ENCODE data around the gene SCN7A. TPM values are rescaled to one million over a fixed set of nuclear protein-coding genes. Genes with fewer than 3 reads are reported as not detected.
"Not testable (repeated sequence)": the region's sequence is repeated elsewhere in the genome, so short reads cannot be mapped to it uniquely, and the experiment has no call there.

The SCN7A gene
- total and polyA plus RNA-seq, 4 donors = 6.1 to 178 (median 23.6) TPM

- H3K27ac ChIP-seq (ENCODE audit: low read depth in 1 of 2, low read length in 1 of 2) = no peak overlapping the region
- H3K9me3 ChIP-seq (ENCODE audit: control insufficient read depth in 4 of 4, insufficient read depth in 3 of 4, low read length in 3 of 4) = no peaks in the 10 kb centered on the region
- peaks cover 0 to 17% (median 0%) of the 10 kb centered on the region in 4 donors for H3K36me3 ChIP-seq (ENCODE audit: control insufficient read depth in 4 of 4, insufficient read depth in 4 of 4, low read length in 4 of 4)
- no peaks in the 10 kb centered on the region for H3K27me3 ChIP-seq (ENCODE audit: control insufficient read depth in 3 of 3, insufficient read depth in 3 of 3, low read length in 2 of 3)
- TF ChIP-seq, protein P1, sequence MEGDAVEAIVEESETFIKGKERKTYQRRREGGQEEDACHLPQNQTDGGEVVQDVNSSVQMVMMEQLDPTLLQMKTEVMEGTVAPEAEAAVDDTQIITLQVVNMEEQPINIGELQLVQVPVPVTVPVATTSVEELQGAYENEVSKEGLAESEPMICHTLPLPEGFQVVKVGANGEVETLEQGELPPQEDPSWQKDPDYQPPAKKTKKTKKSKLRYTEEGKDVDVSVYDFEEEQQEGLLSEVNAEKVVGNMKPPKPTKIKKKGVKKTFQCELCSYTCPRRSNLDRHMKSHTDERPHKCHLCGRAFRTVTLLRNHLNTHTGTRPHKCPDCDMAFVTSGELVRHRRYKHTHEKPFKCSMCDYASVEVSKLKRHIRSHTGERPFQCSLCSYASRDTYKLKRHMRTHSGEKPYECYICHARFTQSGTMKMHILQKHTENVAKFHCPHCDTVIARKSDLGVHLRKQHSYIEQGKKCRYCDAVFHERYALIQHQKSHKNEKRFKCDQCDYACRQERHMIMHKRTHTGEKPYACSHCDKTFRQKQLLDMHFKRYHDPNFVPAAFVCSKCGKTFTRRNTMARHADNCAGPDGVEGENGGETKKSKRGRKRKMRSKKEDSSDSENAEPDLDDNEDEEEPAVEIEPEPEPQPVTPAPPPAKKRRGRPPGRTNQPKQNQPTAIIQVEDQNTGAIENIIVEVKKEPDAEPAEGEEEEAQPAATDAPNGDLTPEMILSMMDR (IDR thresholded peaks at IDR 0.05; ENCODE audit: control extremely low read depth, extremely low read depth) = no peak
- H3K4me1 ChIP-seq (ENCODE audit: control insufficient read depth in 5 of 5, insufficient read depth in 5 of 5, low read length in 5 of 5) = peaks cover 0 to 13% (median 0%) of the 10 kb centered on the region in 5 donors
- no peak for ATAC-seq (ENCODE audit: insufficient read depth, low FRiP score)
- no peak for DNase-seq
- no peak overlapping the region for H3K4me3 ChIP-seq
- H3K9ac ChIP-seq (ENCODE audit: insufficient read depth in 1 of 2, low read length in 2 of 2) = no peak overlapping the region
- 81 to 88% methylated on average over 7 of the region's 7 CpGs for WGBS, 2 donors
Measured at GRCh38 chr2:166410828-166411472, 83.1 kb downstream of the SCN7A start.

- H3K27ac ChIP-seq (ENCODE audit: low read depth in 1 of 2, low read length in 1 of 2); H3K4me1 ChIP-seq (ENCODE audit: control insufficient read depth in 5 of 5, insufficient read depth in 5 of 5, low read length in 5 of 5); H3K27me3 ChIP-seq (ENCODE audit: control insufficient read depth in 3 of 3, insufficient read depth in 3 of 3, low read length in 2 of 3); DNase-seq; H3K9ac ChIP-seq (ENCODE audit: insufficient read depth in 1 of 2, low read length in 2 of 2); H3K9me3 ChIP-seq (ENCODE audit: control insufficient read depth in 4 of 4, insufficient read depth in 3 of 4, low read length in 3 of 4); H3K4me3 ChIP-seq; ATAC-seq (ENCODE audit: insufficient read depth, low FRiP score): not testable (repeated sequence)
- H3K36me3 ChIP-seq (ENCODE audit: control insufficient read depth in 4 of 4, insufficient read depth in 4 of 4, low read length in 4 of 4) = peaks cover 0 to 15% (median 0%) of the 10 kb centered on the region in 4 donors
- WGBS, 2 donors = 29 to 66% methylated on average over 2 of the region's 2 CpGs
Measured at GRCh38 chr2:166407746-166408145, 86.3 kb downstream of the SCN7A start.

DNA sequence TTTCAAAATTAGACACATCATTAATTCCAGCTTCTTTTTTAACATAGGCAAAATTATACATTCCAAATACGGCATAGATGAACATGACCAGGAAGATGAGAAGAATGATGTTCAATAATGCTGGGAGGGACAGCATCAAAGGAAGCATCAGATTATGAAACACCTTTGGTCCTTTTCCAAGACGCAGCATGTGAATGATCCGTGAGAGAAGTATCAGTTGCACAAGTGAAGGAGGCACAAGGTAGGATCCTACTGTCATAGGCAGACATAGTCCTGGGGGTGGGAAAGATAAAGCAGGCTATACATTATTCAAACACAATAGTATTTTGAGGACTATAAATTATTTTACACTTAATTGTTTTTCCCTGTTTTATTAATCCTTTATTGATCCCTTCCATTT lies 87.7 kb downstream of the SCN7A start:
- no peak for ATAC-seq (ENCODE audit: insufficient read depth, low FRiP score)
- Histone ChIP-seq H3K36me3 (ENCODE audit: control insufficient read depth in 4 of 4, insufficient read depth in 4 of 4, low read length in 4 of 4) (peaks cover 0 to 13% (median 0%) of the 10 kb centered on the region in 4 donors), H3K27me3 (ENCODE audit: control insufficient read depth in 3 of 3, insufficient read depth in 3 of 3, low read length in 2 of 3) (no peaks in the 10 kb centered on the region), H3K27ac (ENCODE audit: low read depth in 1 of 2, low read length in 1 of 2) (no peak overlapping the region), H3K9ac (ENCODE audit: insufficient read depth in 1 of 2, low read length in 2 of 2) (no peak overlapping the region), H3K9me3 (ENCODE audit: control insufficient read depth in 4 of 4, insufficient read depth in 3 of 4, low read length in 3 of 4) (no peaks in the 10 kb centered on the region), H3K4me1 (ENCODE audit: control insufficient read depth in 5 of 5, insufficient read depth in 5 of 5, low read length in 5 of 5) (no peaks in the 10 kb centered on the region), H3K4me3 (no peak overlapping the region)
- 83 to 84% methylated on average over 3 of the region's 3 CpGs for WGBS, 2 donors
- TF ChIP-seq, protein P1 (IDR thresholded peaks at IDR 0.05; ENCODE audit: control extremely low read depth, extremely low read depth) = no peak
- DNase-seq = no peak

DNA sequence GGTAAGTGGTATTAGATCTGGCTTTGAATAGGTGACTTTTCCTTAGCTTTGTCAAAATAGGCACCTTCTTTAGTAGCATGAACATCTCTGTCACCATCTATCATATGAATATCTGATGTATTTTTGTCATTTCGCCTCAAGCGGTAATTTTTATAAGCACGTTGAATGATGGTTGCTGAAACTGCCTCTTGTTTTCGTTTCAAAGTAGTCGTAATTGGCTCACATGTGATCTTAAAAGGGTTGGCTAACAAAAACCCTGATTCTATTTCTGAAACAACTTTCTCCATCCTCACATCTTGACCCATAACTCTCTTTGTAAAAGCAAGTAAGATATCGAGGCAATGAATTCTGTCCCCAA lies 88.5 kb downstream of the SCN7A start:
- no peaks in the 10 kb centered on the region for H3K9me3 ChIP-seq (ENCODE audit: control insufficient read depth in 4 of 4, insufficient read depth in 3 of 4, low read length in 3 of 4)
- no peak for DNase-seq
- TF ChIP-seq, protein P1 (IDR thresholded peaks at IDR 0.05; ENCODE audit: control extremely low read depth, extremely low read depth) = no peak
- no peak for ATAC-seq (ENCODE audit: insufficient read depth, low FRiP score)
- H3K4me1 ChIP-seq (ENCODE audit: control insufficient read depth in 5 of 5, insufficient read depth in 5 of 5, low read length in 5 of 5) = no peaks in the 10 kb centered on the region
- no peaks in the 10 kb centered on the region for H3K27me3 ChIP-seq (ENCODE audit: control insufficient read depth in 3 of 3, insufficient read depth in 3 of 3, low read length in 2 of 3)
- no peak overlapping the region for H3K4me3 ChIP-seq
- peaks cover 0 to 13% (median 0%) of the 10 kb centered on the region in 4 donors for H3K36me3 ChIP-seq (ENCODE audit: control insufficient read depth in 4 of 4, insufficient read depth in 4 of 4, low read length in 4 of 4)
- H3K9ac ChIP-seq (ENCODE audit: insufficient read depth in 1 of 2, low read length in 2 of 2) = no peak overlapping the region
- WGBS, 2 donors = 88 to 96% methylated on average over 6 of the region's 6 CpGs
- no peak overlapping the region for H3K27ac ChIP-seq (ENCODE audit: low read depth in 1 of 2, low read length in 1 of 2)

Data from lung (tissue), 12 donors.